HG02943 (cell line): ENCODE results near the gene TSPAN16.

Source experiments
- ATAC-seq: cut with Tn5 transposase; IDR thresholded peaks from one replicate; pipeline ENCODE4 v1.9.1; 2021; ENCODE audit warnings: mild to moderate bottlenecking, low read depth, moderate library complexity; ENCODE audit not compliant: unreplicated experiment

The TSPAN16 gene

GRCh38 chr19:11267316-11268085 lies 28.5 kb upstream of the TSPAN16 start:
- no peak for ATAC-seq

- no peak for ATAC-seq
These were observed 27.1 kb upstream of the TSPAN16 start for GRCh38 chr19:11268783-11269267.

- ATAC-seq, result no peak
These were observed 26.6 kb upstream of the TSPAN16 start for GRCh38 chr19:11269408-11269807.

DNA sequence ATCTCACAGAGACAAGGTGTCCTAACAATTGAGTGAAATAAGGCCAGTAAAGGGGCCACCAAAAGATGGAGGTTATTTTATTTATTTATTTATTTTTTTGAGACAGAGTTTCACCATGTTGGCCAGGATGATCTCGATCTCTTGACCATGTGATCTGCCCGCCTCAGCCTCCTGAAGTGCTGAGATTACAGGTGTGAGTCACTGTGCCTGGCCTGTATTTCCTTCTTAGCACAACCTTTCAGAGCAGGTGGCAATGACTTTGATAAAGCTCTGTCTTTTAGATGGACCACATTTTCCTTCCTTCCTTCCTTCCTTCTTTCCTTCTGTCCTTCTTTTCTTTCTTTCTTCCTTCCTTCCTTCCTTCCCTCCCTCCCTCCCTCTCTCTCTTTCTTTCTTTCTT lies 22.7 kb upstream of the TSPAN16 start:
- no peak for ATAC-seq

DNA sequence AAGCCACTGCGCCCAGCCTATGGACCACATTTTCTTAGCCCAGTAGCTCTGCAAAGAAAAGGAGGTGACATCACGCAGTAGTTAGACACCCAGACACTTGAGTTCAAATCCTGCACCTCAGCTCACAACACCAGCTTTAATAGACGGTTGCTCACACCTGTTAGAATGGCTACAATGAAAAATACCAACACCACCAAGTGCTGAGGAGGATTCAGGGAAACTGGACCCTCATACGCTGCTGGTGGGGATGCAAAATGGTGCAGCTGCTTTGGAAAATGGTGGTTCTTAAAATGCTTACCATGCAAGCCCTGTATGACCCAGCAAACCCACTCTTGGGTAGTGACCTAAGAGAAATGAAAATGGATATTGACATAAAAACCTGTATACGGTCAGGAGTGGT lies 22.0 kb upstream of the TSPAN16 start:
- no peak for ATAC-seq

- ATAC-seq, result no peak
These were observed 21.4 kb upstream of the TSPAN16 start for GRCh38 chr19:11274533-11275086.

GRCh38 chr19:11278670-11279069 lies 17.3 kb upstream of the TSPAN16 start:
- no peak for ATAC-seq

GRCh38 chr19:11279505-11280236 lies 16.3 kb upstream of the TSPAN16 start:
- no peak for ATAC-seq

DNA sequence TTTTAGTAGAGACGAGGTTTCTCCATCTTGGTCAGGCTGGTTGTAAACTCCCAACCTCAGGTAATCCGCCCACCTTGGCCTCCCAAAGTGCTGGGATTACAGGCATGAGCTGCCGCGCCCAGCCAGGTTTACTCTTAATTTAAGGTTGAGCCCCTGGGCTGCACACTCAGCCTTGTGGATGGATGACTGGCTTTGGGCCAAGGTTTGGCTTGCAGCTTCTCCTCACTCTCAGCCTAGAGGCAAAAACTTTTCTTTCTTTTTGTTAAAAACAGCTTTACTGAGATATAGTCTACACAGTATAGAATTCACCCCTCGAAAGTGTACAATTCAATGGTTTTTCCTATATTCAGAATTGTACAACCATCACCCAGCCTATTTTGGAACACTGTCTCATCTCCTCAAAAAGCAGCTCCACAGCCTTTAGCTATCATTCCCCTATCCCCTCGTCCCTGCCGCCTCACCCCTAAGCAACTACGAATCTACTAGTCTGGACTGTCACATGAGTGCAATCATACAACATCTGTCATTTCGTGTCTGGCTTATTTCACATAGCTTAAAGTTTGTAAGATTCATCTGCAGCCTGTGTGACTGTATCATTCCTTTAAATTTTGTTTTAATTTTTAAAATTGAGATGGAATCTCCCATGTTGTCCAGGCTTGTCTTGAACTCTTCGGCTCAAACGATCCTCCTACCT lies 14.5 kb upstream of the TSPAN16 start:
- ATAC-seq, result no peak

- ATAC-seq, result no peak
These were observed 11.4 kb upstream of the TSPAN16 start for GRCh38 chr19:11284515-11284914.

- no peak for ATAC-seq
These were observed 9.5 kb upstream of the TSPAN16 start for GRCh38 chr19:11286312-11286974.

GRCh38 chr19:11288349-11288748 lies 7.6 kb upstream of the TSPAN16 start:
- ATAC-seq, result no peak

DNA sequence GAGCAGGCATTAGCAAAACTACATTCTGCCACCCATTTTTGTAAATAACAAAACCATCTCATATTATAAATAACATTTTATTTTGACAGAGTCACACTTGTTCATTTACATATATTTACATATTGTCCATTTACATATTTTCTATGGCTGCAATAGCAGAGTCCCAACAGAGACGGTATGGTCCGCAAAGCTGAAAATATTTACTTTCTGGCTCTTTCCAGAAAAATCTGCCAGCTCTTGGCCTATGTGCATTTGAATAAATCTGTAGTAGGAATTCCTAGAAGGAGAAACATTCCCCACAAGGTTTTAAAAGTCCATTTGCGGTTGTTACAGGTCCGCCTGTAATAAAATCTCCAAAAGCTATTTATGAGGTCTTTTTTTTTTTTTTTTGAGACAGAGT lies 5.7 kb upstream of the TSPAN16 start:
- no peak for ATAC-seq

DNA sequence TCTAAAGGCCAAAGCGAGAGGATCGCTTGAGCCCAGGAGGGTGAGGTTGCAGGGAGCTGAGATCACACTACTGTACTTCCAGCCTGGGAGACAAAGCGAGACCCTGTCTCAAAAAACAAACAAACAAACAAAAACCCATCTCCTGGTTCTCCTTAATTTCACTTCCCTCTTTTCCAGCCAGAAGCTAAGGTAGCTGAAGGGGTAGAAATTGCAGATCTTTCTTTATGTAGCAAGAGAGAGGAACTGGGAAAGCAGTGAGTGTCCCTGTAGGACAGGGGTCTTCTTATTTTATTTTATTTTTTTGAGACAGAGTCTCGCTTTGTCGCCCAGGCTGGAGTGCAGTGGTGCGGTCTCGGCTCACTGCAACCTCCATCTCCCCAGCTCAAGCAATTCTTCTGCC lies 4.5 kb upstream of the TSPAN16 start:
- no peak for ATAC-seq

DNA sequence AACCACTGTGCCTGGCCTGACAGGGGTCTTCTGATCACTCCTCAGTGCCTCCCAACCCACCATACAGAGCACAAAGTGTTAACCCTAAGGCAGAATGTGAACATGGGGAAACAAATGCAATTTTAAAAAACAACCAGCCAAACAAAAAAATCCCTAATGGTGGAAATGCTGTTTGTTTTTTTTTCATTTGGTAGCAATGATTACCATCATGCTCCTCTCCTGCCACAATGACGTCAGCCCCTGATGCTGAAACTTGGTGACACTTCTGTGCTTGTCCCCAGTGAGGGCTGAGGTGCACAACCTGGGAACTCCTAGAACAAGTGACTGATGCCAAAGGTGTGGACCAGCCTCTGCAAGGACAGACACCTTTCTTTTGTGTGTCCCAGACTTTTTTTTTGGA lies 4.0 kb upstream of the TSPAN16 start:
- no peak for ATAC-seq

DNA sequence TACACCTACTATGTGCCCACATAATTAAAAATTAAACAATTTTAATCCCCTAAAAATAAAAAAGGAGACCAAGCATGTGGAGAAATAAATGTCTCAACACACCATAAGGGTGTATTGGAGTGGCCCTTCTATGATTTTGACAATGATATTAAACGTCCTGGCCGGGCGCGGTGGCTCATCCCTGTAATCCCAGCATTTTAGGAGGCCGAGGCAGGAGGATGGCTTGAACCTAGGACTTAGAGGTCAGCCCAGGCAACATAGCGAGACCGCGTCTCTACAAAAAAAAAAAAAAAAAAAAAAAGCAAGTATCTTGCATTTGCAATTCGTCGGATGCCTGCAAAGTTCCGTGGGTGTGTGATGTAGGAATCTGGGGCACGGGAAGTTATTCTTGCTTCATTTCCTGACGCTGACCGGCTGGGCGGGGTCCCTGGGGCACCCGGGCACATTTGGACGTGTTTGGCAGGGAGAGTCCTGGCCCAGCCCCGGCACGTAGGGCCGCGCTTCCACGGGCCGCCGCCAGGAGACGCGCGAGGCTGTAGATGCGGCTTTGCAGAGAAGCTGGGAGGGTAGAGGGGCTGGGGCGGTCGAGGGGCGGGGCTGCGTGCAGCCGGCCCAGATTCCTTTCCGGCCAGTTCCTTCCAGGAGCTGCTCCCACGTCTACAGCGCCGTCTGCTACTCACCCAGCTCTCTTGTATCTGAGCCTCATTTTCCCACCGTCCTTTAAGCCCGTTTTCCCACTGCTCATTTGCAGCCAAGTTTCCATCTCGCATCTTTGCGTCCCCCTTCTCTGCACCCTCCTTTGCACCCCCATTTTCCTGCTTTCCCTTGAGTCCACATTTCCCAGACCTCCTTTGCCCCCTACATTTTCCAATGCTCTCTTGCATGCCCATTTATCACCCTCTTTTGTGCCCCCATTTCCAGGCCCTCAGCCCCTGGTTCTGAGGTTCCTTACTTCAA lies 2.2 kb upstream of the TSPAN16 start:
- ATAC-seq, result no peak

- ATAC-seq, result no peak
These were observed 780 bp upstream of the TSPAN16 start for GRCh38 chr19:11295180-11295579.

DNA sequence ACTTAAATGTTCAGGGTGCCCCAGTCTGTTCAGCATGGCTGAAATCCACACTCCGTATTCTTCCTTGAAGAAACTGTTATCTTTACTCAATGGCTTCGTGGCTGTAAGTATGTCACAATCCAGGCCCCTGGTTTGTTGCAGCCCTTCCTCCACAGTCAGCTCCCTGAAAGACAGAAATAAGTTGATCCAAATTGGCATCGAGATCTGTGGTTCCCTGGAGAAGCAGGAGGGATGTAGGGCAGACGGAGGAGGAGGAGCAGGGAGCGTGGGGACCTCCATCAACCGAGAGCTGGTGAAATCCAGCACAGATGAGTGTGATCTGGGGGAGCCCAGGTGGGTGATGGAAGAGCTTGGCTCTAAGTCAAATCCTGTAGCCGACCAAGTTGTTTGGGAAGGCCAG lies 304 bp downstream of the TSPAN16 start:
- ATAC-seq, result no peak
